GM21447 (cell line): ENCODE results near the gene NFKBIB.

Experiments used
- ATAC-seq: cut with Tn5 transposase; IDR thresholded peaks from one replicate; pipeline ENCODE4 v1.9.1; 2021; ENCODE audit not compliant: unreplicated experiment

The NFKBIB gene

DNA sequence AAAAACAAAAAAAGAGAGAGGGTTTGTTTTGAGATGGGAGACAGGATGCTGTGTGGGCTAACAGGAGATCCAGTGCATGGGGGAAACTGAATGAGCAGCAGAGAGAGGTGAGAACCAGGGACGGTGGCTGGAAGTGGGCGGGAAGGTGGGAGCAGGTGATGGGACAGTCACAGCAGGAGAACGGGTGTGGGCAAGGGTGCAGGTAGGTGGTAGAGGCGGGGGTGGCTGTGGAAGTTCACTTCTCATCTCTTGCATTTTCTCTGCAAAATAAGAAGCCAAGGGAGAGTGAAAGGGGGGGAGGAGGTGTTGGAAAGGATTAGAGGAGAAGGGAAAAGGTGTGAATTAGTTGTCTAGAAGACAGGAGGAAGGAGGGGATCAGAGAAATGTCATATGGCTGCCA lies 53.9 kb downstream of the NFKBIB start:
- no peak for ATAC-seq

DNA sequence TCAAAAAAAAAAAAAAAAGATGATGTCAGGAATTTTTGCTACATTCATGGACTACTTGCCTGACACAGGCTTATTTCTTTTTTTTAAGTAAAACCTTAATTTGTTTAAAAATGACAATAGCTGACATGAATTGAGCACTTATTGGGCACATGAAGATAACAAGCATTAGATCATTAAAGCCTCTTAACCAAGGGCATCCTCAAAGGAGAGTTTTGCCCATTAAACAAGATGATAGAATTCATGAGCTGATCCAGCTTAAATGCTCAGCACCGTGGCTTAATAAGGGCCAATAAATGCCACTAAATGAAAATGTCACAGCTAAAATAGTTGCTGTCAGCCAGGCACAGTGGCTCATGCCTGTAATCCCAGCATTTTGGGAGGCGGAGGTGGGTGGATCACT lies 56.5 kb downstream of the NFKBIB start:
- ATAC-seq, result no peak

DNA sequence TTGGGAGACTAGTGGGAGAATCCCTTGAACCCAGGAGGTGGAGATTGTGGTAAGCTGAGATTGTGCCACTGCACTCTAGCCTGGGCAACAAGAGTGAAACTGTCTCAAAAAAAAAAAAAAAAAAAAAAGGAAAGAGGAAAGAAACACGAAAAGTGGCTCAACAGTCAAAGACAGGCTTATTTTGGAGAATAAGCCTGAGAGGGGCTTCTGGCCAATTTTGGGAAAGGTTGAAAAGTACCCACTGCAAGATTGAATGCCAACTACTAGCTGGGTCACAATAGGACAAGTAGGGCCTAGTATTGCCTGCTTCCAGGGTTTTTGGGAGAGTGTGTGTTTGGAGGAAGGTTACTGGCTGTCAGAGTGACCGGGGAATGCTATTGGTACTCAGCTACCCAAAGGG lies 58.5 kb downstream of the NFKBIB start:
- no peak for ATAC-seq
